HG02852 (cell line): Measurements from ENCODE around the gene LRRC45.

Source experiments
- ATAC-seq: cut with Tn5 transposase; IDR thresholded peaks from one replicate; pipeline ENCODE4 v1.9.1; 2021; ENCODE audit warnings: mild to moderate bottlenecking, moderate library complexity; ENCODE audit not compliant: unreplicated experiment

Gene LRRC45

GRCh38 chr17:82018152-82018988, 4.7 kb upstream of the LRRC45 start:
- ATAC-seq, result no peak

GRCh38 chr17:82018989-82019689, 4.0 kb upstream of the LRRC45 start:
- no peak for ATAC-seq

- ATAC-seq, result no peak
Observed at GRCh38 chr17:82019690-82020571, 3.2 kb upstream of the LRRC45 start.

GRCh38 chr17:82020572-82021106, 2.5 kb upstream of the LRRC45 start:
- ATAC-seq, result no peak

GRCh38 chr17:82021107-82021899, 1.8 kb upstream of the LRRC45 start:
- no peak for ATAC-seq

GRCh38 chr17:82021900-82022309, 1.2 kb upstream of the LRRC45 start:
- no peak for ATAC-seq

- peak; percentile 6 for ATAC-seq
Observed at GRCh38 chr17:82022310-82022980, 660 bp upstream of the LRRC45 start, which contains the start of gene CENPX. CENPX (minus strand) TSS chr17:82022878; CDS start chr17:82022861, 17 bp downstream.

- ATAC-seq, result peak; percentile 2
Observed at GRCh38 chr17:82023447-82024241, 539 bp downstream of the LRRC45 start.

- no peak for ATAC-seq
Observed at GRCh38 chr17:82024859-82025258, 1.8 kb downstream of the LRRC45 start.

- ATAC-seq, result no peak
Observed at GRCh38 chr17:82025401-82026107, 2.4 kb downstream of the LRRC45 start.

GRCh38 chr17:82028246-82028645, 5.1 kb downstream of the LRRC45 start:
- no peak for ATAC-seq

- no peak for ATAC-seq
Observed at GRCh38 chr17:82028966-82029365, 5.9 kb downstream of the LRRC45 start.

GRCh38 chr17:82029391-82029790, 6.3 kb downstream of the LRRC45 start:
- ATAC-seq, result no peak

GRCh38 chr17:82029990-82030469, 6.9 kb downstream of the LRRC45 start:
- no peak for ATAC-seq

GRCh38 chr17:82030470-82031302, 7.6 kb downstream of the LRRC45 start:
- peak; percentile 42 for ATAC-seq

- no peak for ATAC-seq
Observed at GRCh38 chr17:82031303-82031884, 8.3 kb downstream of the LRRC45 start, which contains the start of gene RAC3. RAC3 (plus strand) TSS chr17:82031678; CDS start chr17:82031762, 84 bp downstream.
